NB4 (cell line): ENCODE results near the gene MYO1E.

Experiments used
- DNase-seq: peaks from one replicate; pipeline ENCODE4 v3.0.0; 2010; ENCODE audit warnings: low read depth
- H3K4me3 ChIP-seq: one replicate; pipeline ENCODE4 v1.5.1; 2011; ENCODE audit warnings: mild to moderate bottlenecking, low read depth, low read length, moderate library complexity
- CTCF ChIP-seq: IDR thresholded peaks from one replicate; pipeline ENCODE4 v1.5.1; 2012; ENCODE audit warnings: low read depth, low read length
- MAX ChIP-seq: IDR thresholded peaks from 2 replicates; pipeline ENCODE4 v1.6.1; 2011; ENCODE audit warnings: low read depth, low read length
- MYC ChIP-seq: IDR thresholded peaks from 2 replicates; pipeline ENCODE4 v1.6.1; 2011; ENCODE audit warnings: low read depth, low read length
- POLR2A ChIP-seq: IDR thresholded peaks from 2 replicates; pipeline ENCODE4 v1.6.1; 2011; ENCODE audit warnings: mild to moderate bottlenecking; ENCODE audit not compliant: insufficient read length; ENCODE audit errors: extremely low read depth

MYO1E gene

GRCh38 chr15:59222906-59223550 lies 149.6 kb downstream of the MYO1E start:
- no peak overlapping the region for H3K4me3 ChIP-seq
- no peak for DNase-seq
- TF ChIP-seq MAX = no peak
- TF ChIP-seq CTCF = no peak
- TF ChIP-seq POLR2A = no peak
- TF ChIP-seq MYC = no peak

- no peak for DNase-seq
Observed at GRCh38 chr15:59221511-59222505, 150.9 kb downstream of the MYO1E start.

GRCh38 chr15:59218710-59219109 lies 154.0 kb downstream of the MYO1E start:
- H3K4me3 ChIP-seq = no peak overlapping the region
- no peak for TF ChIP-seq MYC
- TF ChIP-seq CTCF = no peak
- no peak for TF ChIP-seq POLR2A
- no peak for TF ChIP-seq MAX

More at GRCh38 chr15:59221511-59222505, 150.9 kb downstream of the MYO1E start:
- no peak overlapping the region for H3K4me3 ChIP-seq
- TF ChIP-seq MYC = no peak
- no peak for TF ChIP-seq CTCF
- no peak for TF ChIP-seq MAX
- TF ChIP-seq POLR2A = no peak

GRCh38 chr15:59217876-59218498 lies 154.7 kb downstream of the MYO1E start:
- no peak for DNase-seq
- TF ChIP-seq MAX = no peak
- TF ChIP-seq POLR2A = no peak
- no peak for TF ChIP-seq CTCF
- TF ChIP-seq MYC = no peak
- H3K4me3 ChIP-seq = no peak overlapping the region

More at GRCh38 chr15:59218710-59219109, 154.0 kb downstream of the MYO1E start:
- no peak for DNase-seq

GRCh38 chr15:59216911-59217310 lies 155.8 kb downstream of the MYO1E start:
- no peak overlapping the region for H3K4me3 ChIP-seq
- TF ChIP-seq MAX (no peak), CTCF (no peak), POLR2A (no peak), MYC (no peak)
- no peak for DNase-seq
